DOHH2 (cell line): ENCODE data around the gene CYB5D1.

ENCODE experiments used
- H3F3A ChIP-seq: fragments of 200-600 bp; sonication (generic), shearing (Covaris generic); 2 replicates; pipeline ENCODE4 v1.6.0; 2016; ENCODE audit warnings: antibody characterized with exemption, mild to moderate bottlenecking; ENCODE audit not compliant: control insufficient read depth, insufficient read depth
- H3K27ac ChIP-seq: fragments of 200-600 bp; sonication (generic); 2 replicates; pipeline ENCODE4 v1.5.1; 2014; ENCODE audit warnings: low read depth, mild to moderate bottlenecking, low read length, moderate library complexity
- H3K27me3 ChIP-seq: fragments of 200-600 bp; sonication (generic); 2 replicates; pipeline ENCODE4 v1.6.1; 2014; ENCODE audit warnings: mild to moderate bottlenecking, low read length, mixed read lengths; ENCODE audit not compliant: control insufficient read depth
- H3K36me3 ChIP-seq: fragments of 200-600 bp; sonication (generic); 2 replicates; pipeline ENCODE4 v1.6.1; 2014; ENCODE audit warnings: mild to moderate bottlenecking, low read length, moderate library complexity, mixed read lengths; ENCODE audit not compliant: control insufficient read depth
- H3K4me1 ChIP-seq: fragments of 200-600 bp; sonication (generic); 2 replicates; pipeline ENCODE4 v1.6.1; 2014; ENCODE audit warnings: mild to moderate bottlenecking, low read length, mixed read lengths; ENCODE audit not compliant: control insufficient read depth
- H3K4me2 ChIP-seq: fragments of 200-600 bp; sonication (generic); 2 replicates; pipeline ENCODE4 v1.6.0; 2014; ENCODE audit warnings: mild to moderate bottlenecking, low read length, moderate library complexity
- H3K4me3 ChIP-seq: fragments of 200-600 bp; sonication (generic); 2 replicates; pipeline ENCODE4 v1.5.1; 2014; ENCODE audit warnings: mild to moderate bottlenecking, low read length, mixed read lengths
- H3K79me2 ChIP-seq: fragments of 200-600 bp; sonication (generic); 2 replicates; pipeline ENCODE4 v1.6.1; 2014; ENCODE audit warnings: mild to moderate bottlenecking, low read length, mixed read lengths; ENCODE audit not compliant: control insufficient read depth
- H3K9me2 ChIP-seq: fragments of 200-600 bp; sonication (generic); replicated peaks from 2 replicates; pipeline ENCODE4 v1.6.1; 2014; ENCODE audit warnings: mild to moderate bottlenecking, low read length, mixed read lengths; ENCODE audit not compliant: control insufficient read depth
- H3K9me3 ChIP-seq: fragments of 200-600 bp; sonication (generic); 2 replicates; pipeline ENCODE4 v1.6.1; 2014; ENCODE audit warnings: antibody characterized with exemption, low read length, mixed read lengths; ENCODE audit not compliant: control insufficient read depth, insufficient read depth
- H4K20me1 ChIP-seq: fragments of 200-600 bp; sonication (generic); 2 replicates; pipeline ENCODE4 v1.6.0; 2014; ENCODE audit warnings: low read depth, mild to moderate bottlenecking, antibody characterized with exemption, low read length, moderate library complexity; ENCODE audit not compliant: control insufficient read depth, insufficient read depth
- CTCF ChIP-seq: fragments of 200-600 bp; sonication (generic); IDR thresholded peaks from one replicate; pipeline ENCODE4 v1.5.1; 2014; ENCODE audit warnings: antibody characterized with exemption, mild to moderate bottlenecking, low read depth, low read length; ENCODE audit not compliant: poor library complexity, severe bottlenecking
- EZH2phosphoT487 ChIP-seq: fragments of 200-600 bp; sonication (generic); IDR thresholded peaks from 2 replicates; pipeline ENCODE4 v1.6.1; 2017; ENCODE audit warnings: borderline replicate concordance, mild to moderate bottlenecking, antibody characterized with exemption, low read length, moderate library complexity, mixed read lengths

Gene CYB5D1

GRCh38 chr17:7835814-7836595 lies 21.8 kb upstream of the CYB5D1 start:
- Histone ChIP-seq H3K4me1 (peaks cover 48% of the 10 kb centered on the region), H3K36me3 (peaks cover 25% of the 10 kb centered on the region), H3K4me3 (peak overlapping the region; percentile 78), H3F3A (peaks cover 31% of the 10 kb centered on the region), H3K27me3 (peaks cover 12% of the 10 kb centered on the region; the same call in 1 of the 2 replicates), H3K79me2 (peaks cover 39% of the 10 kb centered on the region), H3K4me2 (peak overlapping the region; percentile 93), H3K9me3 (no peaks in the 10 kb centered on the region), H3K27ac (peak overlapping the region; percentile 89), H4K20me1 (no peaks in the 10 kb centered on the region), H3K9me2 (no peaks in the 10 kb centered on the region)
- TF ChIP-seq EZH2phosphoT487 (no peak), CTCF (no peak)

GRCh38 chr17:7836596-7837407 lies 21.0 kb upstream of the CYB5D1 start:
- peaks cover 47% of the 10 kb centered on the region for H3K79me2 ChIP-seq
- TF ChIP-seq CTCF = no peak
- TF ChIP-seq EZH2phosphoT487 = no peak
- H3K27ac ChIP-seq = peak overlapping the region; percentile 89

GRCh38 chr17:7837408-7838088 lies 20.3 kb upstream of the CYB5D1 start:
- H3K27ac ChIP-seq = peak overlapping the region; percentile 89
- H3F3A ChIP-seq = peaks cover 40% of the 10 kb centered on the region
- no peaks in the 10 kb centered on the region for H3K9me2 ChIP-seq
- peak overlapping the region; percentile 93 for H3K4me2 ChIP-seq
- H3K4me1 ChIP-seq = peaks cover 53% of the 10 kb centered on the region
- H3K36me3 ChIP-seq = peaks cover 34% of the 10 kb centered on the region
- H3K9me3 ChIP-seq = no peaks in the 10 kb centered on the region
- H4K20me1 ChIP-seq = no peaks in the 10 kb centered on the region
- peaks cover 48% of the 10 kb centered on the region for H3K79me2 ChIP-seq
- H3K27me3 ChIP-seq = peaks cover 5% of the 10 kb centered on the region; the same call in 1 of the 2 replicates
- no peak for TF ChIP-seq CTCF
- TF ChIP-seq EZH2phosphoT487 = no peak
- peak overlapping the region; percentile 78 for H3K4me3 ChIP-seq

More at GRCh38 chr17:7836596-7837407, 21.0 kb upstream of the CYB5D1 start:
- Histone ChIP-seq H3K36me3 (peaks cover 32% of the 10 kb centered on the region), H3F3A (peaks cover 36% of the 10 kb centered on the region), H4K20me1 (no peaks in the 10 kb centered on the region), H3K9me2 (no peaks in the 10 kb centered on the region), H3K9me3 (no peaks in the 10 kb centered on the region), H3K27me3 (peaks cover 6% of the 10 kb centered on the region; the same call in 1 of the 2 replicates), H3K4me2 (peak overlapping the region; percentile 93), H3K4me3 (peak overlapping the region; percentile 78), H3K4me1 (peaks cover 53% of the 10 kb centered on the region)
